ENCODE results near the gene DNAJC13. TPM values are rescaled to one million over a fixed set of nuclear protein-coding genes. Genes with fewer than 3 reads are reported as not detected.

The DNAJC13 gene
- total RNA-seq, 2 donors from 2014 or later = 47.9 to 49.4 TPM

DNA sequence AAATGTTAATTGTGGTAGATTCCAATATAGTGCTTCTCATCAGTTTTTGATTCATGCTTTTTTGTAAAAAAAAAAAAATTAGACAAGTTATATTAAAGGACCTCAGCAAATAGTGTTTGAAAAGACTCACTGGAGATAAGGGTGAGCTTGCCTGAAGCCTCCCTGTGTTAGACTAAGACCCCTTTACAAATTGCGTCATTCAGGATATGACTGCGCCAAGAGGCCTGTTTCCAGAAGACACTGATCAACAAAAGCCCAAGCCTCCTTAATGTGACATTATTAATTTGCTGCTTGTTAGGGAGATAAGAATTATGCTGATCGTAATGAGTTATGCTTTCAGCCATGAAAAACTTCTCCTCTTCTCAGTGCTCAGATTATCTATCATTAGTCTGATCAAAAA, 13.0 kb upstream of the DNAJC13 start:
- intact Hi-C loops (cut with DNase I, micrococcal nuclease) = loop anchor here in 1 of 2 donors (5.0 kb wide), 1 partner anchor 52 kb away; no protein-coding TSS in a partner anchor
- no peak for ATAC-seq
- no peak for DNase-seq

DNA sequence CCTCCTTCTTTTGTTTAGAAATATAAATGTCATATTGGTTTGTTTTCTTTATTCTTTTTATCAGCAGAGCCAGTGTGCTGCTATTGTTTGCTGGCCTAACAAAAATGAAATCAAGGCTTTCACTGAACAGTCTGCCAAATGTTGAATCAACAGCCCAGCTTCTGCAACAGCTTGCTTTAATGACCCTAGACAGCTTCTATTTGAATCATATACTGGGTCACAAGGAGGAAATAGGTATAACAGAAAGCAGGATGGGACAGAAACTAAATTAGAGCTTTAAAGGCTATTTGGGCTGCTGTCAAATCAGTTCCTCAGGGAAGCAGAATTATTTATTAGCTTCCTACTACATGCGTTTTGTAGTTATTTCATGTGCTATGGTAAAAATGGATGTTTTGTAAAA, 12.1 kb upstream of the DNAJC13 start:
- ATAC-seq = peak; percentile 94
- no peak for DNase-seq
- intact Hi-C loops (cut with DNase I, micrococcal nuclease) = no loop called here

DNA sequence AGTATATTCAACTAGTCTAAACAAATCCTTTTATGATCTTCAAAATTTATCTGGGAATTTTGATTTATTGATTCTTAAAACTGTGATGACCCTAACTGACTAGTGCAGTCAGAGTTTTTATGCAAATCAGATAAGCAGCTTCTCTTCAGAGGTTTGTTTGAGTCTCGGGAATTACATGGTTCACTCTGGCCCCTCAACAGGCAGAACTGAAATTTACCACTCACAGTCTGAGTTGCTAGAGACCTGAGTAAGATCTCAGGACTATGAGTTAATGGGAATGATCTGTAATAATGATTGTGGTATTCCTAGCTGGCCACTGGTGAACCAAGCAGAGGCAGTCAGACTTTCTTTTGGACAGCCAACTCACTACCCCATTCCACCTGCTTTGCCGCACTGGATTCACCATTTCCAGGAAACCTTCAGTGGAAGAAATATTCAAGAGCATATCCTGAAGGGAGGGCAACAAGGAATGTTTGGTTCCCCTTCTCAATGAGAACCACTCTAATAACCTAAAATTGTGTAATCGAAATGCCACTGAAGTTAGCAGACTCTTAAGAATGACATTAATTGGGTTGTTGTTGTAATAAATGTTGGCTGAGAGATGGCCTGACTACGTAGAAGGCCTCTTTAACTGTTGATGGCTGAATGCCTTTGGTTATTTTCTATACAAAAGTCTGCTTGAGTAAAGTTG, 11.5 kb upstream of the DNAJC13 start:
- DNase-seq = no peak
- intact Hi-C loops (cut with DNase I, micrococcal nuclease) = no loop called here
- ATAC-seq = no peak

DNA sequence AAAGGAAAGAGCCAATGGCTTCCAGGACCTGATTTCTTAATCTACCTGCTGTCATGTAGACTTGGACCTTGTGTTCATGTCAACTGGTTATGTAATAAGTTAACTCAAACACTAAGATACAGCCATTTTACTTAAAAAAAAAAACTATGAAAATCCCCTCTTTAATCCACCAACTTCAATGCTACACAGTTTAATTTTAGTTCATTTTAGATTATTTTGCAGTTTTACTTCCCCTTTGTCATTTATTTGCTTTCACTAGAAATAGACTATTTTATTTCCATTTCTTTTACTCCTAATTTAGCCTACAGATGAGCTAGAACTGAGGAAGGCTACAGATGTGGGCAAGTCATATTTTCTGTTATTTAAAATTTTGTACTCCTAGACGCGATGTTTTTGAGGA, 10.7 kb upstream of the DNAJC13 start:
- intact Hi-C loops (cut with DNase I, micrococcal nuclease) = no loop called here
- ATAC-seq (no peak), DNase-seq (no peak)

DNA sequence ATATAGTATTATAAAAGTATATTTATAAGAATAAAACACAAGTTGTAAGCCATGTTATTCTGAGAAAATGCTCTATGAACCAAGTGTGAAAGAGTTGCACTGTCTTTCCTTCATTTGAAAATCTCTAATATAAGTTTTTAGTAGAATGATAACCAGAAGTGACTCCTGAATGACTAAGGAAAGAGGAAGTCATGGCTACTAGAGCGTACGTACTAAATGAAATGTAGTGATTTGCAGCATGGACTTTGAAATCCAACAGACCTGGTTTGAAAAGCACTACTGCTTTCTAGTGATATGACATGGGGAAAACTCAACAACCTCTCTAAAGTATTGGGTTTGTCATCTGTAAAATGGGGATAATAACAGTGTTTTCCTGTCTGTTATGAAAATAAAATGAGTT, 10.3 kb upstream of the DNAJC13 start:
- ATAC-seq (no peak), DNase-seq (no peak)
- intact Hi-C loops (cut with DNase I, micrococcal nuclease) = no loop called here

DNA sequence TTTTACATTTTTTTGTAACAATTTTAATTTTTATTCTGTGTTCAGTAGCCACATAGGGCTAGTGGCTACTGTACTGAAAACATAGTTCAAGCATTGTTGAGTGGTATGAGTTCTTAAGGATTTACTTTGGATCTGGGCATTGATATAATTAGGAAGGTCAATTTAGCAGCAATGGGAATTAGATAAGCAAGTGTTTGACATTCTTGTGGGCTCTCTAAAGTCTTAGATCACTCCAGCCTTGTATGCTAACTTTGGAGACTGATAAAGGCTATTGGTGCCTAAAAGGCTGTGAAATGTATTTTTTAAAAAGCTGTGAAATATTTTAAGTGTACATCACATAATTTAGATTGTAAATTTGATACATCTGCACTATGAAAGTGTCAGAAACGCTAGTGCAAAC, 2.5 kb upstream of the DNAJC13 start:
- ATAC-seq = no peak
- intact Hi-C loops (cut with DNase I, micrococcal nuclease) = no loop called here
- DNase-seq = no peak

DNA sequence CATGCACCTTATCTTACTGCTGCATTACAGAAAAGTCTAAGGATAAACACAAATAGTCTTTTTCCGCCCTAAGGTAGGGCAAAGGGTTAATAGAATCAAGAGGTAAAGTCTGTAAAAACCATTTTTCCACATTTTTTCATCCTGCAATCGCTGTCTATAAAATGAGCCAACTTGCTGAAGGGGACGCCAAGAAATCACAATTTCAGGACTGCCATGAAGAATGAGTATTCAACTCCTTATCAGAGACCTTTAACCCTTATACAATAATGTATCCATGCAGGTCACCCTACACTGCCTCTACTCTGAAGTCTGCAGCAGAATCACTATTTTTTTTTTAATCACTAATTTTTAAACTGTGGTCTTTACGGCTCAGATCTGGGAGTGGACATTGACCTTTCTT, 1.1 kb upstream of the DNAJC13 start:
- intact Hi-C loops (cut with DNase I, micrococcal nuclease) = no loop called here
- no peak for ATAC-seq
- DNase-seq = no peak

DNA sequence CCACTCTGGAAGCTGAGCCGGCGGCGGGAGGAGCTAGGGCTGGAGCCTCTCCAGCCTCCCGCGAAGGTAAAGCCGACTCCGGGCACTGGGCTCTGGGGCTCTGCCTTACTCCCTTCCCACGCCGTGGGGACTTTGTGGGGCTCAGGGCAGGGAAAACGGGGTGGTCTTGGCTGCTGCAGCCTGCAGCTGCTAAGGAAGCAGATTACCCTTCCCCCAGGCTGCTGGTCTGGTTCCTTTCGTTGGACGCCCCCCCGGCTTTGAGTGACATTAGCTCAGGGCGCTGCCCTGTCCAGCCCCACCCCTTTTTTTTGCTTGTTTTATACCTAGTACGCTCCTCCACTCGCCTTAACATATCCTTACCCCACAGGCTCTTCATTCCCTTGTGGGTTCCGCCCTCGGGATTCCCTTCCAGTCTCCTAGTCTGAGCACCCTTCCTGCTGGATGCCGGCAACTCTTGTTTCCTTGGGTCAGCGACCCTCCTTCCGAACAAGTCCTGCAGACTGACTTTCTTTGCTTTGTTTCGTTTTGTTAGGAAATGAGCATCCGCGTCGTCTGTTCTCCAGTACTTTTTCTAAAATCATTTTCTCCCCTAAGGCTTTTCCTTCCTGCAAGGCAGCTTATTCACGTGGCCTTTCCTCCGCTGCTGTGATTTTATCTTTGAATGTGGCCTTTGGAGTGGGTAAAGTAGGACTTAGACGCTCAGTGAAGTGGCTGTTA, 551 bp downstream of the DNAJC13 start:
- DNase-seq (peak; percentile 81 to 86), ATAC-seq (peak; percentile 70)
- intact Hi-C loops (cut with DNase I, micrococcal nuclease) = no loop called here

DNA sequence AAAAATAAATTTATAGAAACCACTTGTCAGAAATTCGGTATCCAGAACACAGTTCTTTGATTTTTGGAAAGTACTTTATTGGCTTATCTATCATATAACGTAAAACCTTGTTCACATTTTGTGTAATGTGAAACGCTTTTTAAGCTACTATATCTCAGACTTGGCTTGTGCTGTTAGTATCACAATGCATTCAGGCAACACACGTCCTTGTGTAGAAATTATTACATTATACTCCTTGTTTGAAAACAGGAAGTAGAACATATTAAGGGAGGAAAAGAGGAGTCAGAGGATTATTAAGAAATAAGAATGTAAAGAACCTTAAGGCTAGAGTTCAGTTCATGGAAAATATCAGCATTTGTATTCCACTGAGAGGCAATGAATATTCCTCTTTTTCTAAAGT, 1.6 kb downstream of the DNAJC13 start:
- intact Hi-C loops (cut with DNase I, micrococcal nuclease) = no loop called here
- DNase-seq = no peak
- no peak for ATAC-seq

DNA sequence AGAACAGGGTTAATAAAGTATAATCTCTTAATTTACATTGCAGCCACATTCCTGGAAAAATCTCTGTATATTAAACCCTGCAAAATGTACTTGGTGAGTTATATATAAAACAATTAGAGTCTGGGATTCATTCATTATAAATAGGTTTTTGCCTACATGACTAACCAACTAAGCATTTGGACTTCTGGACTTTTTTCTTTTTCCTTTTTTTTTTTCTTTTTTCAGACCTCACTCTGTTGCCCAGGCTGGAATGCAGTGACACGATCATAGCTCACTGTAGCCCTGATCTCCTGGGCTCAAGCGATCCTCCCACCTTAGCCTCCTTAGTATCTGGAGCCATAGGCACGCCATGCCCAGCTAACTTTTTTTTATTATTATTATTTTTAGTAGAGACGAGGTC, 4.5 kb downstream of the DNAJC13 start:
- no peak for ATAC-seq
- intact Hi-C loops (cut with DNase I, micrococcal nuclease) = no loop called here
- no peak for DNase-seq

DNA sequence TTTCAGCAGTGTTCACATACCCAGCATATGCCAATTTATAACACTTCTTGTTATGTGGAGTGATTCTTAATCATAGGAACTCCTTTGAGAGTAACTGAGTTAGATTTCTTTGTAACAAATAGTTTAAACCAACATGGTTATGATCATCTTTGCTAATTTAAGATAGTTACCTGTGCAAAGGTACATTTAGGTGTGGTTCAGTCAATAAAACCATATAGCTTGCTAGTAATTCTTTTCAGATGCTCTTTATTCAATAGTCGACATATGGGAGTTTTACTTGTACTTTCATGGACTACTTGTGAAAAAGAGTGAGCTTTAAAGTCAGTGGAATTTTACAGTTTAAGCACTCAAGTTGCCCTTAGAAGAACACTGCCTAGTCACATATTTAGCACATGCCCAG, 5.2 kb downstream of the DNAJC13 start:
- ATAC-seq (peak; percentile 63), DNase-seq (no peak)
- intact Hi-C loops (cut with DNase I, micrococcal nuclease) = no loop called here

DNA sequence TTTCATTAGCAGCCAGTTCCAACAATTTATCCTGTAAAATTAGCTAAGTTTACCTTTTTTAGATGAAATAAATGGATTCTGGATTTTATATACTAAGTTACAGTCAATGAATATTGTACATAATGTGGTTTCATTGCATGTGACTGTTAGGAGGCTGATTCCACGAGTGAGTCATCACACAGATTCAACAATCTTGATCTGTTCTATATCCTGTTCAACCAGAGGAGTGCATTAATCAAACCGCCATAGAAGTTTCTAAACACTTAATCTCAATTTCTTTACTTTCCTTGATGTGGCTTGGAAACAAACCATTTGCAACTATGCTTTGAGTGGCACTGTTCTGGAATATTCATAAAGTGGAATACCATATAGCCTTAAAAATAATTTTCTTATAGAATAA, 15.3 kb downstream of the DNAJC13 start:
- intact Hi-C loops (cut with DNase I, micrococcal nuclease) = no loop called here
- no peak for DNase-seq
- ATAC-seq = peak; percentile 84

DNA sequence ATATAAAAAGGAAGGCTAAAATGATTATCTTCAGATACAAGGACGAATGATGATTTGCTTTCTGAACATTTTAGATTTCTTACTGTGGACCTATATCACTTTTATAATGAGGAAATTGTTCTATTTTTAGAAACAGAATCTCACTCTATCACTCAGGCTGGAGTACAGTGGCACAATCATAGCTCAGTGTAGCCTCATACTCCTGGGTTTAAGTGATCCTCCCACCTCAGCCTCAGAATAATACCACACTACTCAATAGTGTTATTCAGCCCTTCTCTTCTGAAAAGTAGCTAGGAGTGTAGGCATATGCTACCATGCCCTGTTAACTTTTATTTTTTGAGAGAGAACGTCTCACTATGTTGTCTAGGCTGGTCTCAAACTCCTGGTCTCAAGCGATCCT, 15.8 kb downstream of the DNAJC13 start:
- no peak for DNase-seq
- ATAC-seq = peak; percentile 52
- intact Hi-C loops (cut with DNase I, micrococcal nuclease) = no loop called here

DNA sequence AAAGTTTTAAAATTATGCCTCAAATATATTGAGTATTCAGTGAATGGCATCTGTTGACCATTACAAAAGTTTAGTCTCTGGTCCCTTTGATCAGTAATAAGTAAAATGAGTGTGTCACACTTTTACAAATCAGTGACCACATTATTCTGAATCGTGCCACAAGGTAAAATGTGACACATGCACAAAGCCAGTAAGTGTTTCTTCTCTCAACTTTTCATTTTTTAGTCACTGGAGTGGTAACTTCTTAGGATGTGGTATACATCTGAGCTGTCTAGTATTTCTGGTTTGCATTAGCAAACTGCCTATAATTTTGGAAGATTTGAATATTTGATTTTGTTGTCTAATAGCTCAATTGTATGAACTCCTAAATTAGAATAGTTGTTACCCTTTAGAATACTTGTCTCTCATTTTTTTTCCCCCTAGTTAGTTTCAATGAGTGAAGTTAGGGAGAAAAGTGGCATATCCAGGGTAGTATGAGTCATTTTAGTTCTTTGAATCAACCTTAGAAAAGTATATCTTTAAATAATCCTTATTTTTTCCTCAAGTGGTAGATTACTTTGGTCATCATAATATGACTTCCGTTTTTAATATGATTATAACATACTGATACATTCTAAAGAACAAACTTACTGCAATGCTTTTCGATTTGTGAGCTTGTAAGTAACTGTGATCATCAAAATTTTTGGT, 18.1 kb downstream of the DNAJC13 start:
- no peak for ATAC-seq
- no peak for DNase-seq
- intact Hi-C loops (cut with DNase I, micrococcal nuclease) = no loop called here

DNA sequence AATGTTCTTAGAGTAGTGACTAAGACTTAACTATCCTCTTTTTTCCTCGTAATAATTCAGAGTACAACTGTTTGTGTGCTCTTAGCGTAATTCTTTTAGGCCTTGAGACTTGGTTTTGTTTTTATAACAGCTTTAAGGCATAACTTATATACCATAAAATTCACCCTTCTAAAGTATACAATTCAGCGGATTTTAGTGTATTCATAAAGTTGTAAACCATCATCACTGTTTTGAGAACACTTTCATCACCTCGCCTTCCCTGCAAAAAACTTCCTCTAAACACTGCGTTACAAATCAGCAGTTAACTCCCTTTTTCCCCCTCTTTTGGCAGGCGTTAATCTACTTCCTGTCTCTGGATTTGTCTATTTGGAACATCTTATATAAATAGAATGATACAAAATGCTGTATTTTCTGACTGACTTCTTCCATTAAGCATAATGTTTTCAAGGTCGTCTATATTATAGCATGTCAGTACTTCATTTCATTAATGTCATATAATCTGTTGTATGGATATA, 18.7 kb downstream of the DNAJC13 start:
- ATAC-seq (peak; percentile 73), DNase-seq (no peak)
- intact Hi-C loops (cut with DNase I, micrococcal nuclease) = no loop called here

DNA sequence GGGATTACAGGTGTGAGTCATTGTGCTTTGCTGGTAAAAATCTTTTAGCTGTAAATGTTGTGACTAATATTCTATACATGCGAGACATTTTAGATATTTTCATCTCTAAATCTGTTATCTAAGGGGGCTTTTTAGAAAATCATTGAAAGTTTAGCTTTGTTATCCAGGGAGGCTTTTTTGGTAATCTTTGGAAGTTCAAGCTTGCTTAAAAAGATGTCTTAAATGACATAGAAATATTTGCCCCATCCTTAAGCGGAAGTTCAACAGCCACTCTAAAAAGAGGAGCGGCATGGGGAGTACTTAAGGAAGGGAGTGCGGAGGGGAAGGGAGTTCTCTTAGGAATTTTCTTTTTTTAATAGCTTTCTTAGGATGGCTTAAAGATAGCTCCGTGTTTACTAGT, 26.1 kb downstream of the DNAJC13 start:
- DNase-seq (no peak), ATAC-seq (no peak)
- intact Hi-C loops (cut with DNase I, micrococcal nuclease) = no loop called here

DNA sequence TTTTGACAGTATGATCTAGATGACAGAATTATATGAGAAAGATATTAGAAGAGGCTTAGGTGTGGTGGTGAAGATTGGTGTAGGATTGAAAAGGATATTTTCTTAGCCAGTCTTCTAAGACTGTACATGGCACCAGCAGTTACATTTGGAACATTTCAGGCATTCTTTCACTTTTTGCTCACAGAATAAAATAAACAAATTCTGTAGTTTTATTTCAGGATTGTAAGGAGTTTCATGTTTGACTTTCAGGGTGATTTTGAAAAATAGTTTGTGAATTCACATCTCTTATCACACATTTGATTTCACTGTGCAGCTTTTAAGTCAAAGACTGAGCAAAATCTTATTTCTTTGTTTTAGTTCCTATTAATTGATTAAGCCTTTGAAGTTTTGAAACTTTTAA, 27.1 kb downstream of the DNAJC13 start:
- intact Hi-C loops (cut with DNase I, micrococcal nuclease) = no loop called here
- ATAC-seq (no peak), DNase-seq (no peak)

DNA sequence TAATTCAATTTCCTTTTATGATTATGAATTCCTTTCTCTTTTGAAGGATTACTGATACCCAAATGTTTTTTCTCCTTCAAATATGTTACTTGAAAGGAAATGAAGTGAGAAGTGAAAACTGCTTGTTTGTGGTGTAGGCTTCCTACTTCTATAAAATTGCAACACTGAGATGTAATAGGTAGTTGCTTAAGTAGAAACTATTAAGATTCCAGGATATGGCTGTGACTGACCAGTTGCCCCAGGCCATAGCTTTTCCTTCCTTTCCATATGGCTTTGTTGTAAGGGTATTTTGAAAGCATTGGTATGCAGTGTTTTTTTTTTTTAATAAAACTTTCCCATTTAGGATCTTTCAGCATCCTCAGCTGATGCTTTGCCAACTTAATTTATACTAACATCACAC, 28.5 kb downstream of the DNAJC13 start:
- intact Hi-C loops (cut with DNase I, micrococcal nuclease) = no loop called here
- no peak for ATAC-seq
- DNase-seq = no peak

DNA sequence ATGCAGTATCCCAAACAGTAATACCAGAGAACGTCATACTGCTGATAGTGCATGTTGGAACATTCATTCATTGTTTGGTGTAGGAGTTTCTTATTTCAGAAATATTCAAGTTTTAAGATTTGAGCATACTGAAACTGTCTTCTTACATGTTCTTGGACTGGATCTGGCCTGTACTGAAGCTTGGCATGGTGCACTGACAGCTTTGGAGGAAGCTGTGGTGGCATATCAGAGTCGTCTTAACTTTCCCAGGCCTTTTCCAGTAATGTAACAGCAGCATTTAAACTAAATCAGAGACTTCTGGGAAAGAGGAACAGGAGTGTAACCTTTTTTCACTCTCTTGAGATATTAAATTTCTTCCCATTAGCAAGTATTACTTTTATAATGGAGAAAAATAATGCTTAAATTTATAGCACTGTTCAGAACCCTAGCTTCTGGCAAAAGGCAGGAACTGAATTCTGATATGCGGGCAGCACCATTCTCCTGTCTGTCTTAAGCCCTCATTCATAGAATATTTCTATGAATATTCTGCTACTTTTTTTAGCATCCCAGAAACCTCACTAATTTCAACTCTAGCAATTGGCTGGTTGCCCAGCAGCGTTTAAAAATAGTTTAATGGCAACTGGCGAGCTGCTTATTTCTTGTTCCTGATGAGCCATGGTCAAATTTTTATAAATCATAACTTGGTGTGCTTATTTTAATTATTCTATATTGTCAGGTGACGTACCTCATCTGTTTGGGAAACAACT, 31.1 kb downstream of the DNAJC13 start:
- intact Hi-C loops (cut with DNase I, micrococcal nuclease) = no loop called here
- DNase-seq (peak in 1 of 2 donors; percentile 13), ATAC-seq (no peak)
